OCI-M2 (cell line): Measurements from ENCODE around the gene ZIC4.

Source experiments
- DNase-seq: peaks from one replicate; lab custom pipeline; 2025; ENCODE audit not compliant: unreplicated experiment; lab: John Stamatoyannopoulos, UW

ZIC4 gene

DNA sequence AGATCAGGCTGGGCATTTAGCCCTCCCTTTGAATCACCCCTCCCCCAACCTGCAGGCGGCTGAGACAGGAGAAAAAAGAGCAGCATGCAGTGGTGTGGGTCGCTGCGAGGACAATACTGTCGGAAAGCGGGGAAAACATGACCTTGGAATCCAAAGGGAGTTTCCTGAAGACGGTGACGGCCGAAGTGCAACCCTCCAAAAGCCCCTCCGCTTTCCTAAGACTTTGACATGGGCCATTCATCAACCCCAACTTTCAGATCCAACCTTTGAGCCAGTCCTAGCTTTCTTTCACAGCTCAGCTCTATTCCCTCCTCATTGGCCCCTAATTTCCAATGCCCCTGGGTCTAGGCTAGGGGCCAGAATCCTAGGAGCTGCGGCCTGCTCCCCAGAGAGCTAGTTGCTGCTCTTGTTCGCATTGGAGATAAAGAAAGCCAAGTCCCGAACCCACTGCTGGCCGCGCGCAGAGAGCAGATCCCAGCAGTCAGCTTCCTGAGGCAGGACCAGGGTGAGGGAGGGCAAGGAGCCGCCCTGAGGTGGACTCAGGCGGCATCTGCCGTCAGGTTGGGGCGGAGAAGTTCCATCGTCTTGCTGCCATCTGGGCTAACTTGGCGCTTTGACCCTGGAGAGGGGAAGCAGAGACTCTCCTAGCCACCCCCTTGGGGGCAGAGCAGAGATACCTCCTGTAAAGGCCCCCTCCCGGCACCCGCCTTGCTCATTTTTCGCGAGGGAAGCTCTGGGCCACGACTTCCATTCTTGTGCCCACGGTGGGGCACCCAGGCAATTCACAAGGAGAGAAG is 914 bp downstream of the ZIC4 start:
- DNase-seq = no peak

DNA sequence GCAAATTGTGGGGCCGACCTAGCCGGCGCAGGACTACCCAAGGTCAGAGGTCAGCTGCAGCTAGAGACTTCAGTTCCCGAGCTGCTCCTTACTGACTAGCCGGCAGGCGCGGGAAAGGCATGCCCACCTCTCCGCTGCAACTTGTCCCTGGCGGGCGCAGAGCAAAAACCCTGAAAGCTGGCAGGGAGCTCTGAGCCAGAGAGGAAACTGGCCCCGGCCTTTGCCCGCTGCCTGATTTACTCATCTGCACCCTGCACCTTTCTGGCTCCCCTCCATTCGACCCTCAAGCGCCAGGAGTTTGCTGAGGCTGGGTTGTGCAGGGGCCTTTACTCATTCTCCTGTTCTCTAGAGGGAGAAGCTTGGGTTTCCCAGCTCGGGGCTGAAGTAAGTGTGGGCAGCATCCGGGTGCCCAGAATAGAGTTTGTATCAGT is 1.5 kb downstream of the ZIC4 start:
- DNase-seq = no peak

DNA sequence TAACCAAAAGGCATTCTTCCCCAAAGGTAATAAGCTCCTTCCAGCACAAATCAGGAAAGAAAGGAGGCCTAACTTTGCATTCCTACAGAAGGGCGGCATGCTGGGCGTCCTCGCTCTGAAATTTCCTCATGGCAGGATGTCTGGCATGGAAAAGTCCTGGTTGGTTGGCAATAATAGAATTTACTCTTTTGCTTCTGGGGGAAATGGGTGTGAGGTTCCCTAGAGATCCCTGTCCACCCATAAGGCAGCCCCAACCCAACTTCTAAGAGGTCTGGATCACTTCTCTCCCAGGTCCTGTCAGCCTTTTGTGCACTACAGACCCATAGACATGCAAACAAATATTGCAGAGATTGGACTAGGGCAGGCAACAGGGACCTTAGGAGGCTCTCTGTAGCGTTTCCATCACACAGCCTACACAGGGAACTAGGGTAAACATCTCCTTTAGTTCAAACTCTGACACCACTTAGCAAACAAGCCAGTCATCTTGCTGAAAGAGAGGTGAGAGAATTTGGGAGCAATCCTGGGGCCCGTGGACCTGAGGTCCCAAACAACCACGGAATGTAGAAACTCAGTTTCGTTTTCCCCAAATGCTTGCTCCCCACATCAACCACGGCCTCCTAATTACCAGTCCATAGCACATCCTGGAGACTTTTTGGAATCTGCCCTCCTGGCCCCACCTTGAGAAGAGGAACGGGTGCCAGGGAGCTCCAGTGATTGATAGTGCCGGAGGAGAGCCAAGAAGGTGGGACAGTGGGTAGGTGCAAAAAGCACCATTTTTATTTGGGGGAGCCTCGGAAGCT is 2.1 kb downstream of the ZIC4 start:
- no peak for DNase-seq

DNA sequence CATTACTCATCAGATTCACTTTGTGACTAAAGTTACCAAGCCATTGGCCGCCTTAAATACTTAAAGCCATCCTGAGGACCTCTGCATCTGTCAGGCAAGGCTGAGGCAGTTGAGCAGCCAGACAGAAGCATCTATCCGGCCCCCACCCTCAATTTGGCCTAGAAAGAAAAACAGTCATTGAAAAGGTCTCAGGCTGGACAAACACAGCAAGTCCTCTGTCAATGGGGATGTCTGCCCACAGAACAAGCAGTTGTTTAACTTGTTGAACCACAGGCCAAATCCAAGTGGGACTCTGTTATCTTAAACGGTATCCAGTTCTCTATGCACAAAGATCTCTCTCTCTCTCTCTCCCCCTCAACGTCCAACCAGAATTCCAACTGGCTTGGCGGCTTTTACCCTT is 2.8 kb downstream of the ZIC4 start:
- no peak for DNase-seq

DNA sequence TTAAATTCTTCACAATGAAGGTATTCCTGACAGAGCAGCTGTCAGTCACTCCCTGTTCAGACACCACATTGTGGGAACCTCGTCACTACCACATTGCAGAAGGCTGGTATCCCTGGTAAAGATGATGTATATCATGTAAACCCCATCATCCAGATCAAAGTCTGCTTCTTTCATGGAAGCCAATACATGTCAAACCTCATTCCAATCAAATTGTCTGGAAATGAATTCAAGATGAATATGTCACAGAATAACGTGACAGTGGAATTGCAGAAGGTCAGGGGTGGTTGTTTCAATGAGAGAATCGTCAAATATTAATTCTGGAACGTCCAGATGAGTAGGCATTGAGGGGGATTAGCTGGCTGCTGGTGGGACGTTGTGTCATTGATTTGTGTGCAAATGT is 4.2 kb downstream of the ZIC4 start:
- DNase-seq = no peak

DNA sequence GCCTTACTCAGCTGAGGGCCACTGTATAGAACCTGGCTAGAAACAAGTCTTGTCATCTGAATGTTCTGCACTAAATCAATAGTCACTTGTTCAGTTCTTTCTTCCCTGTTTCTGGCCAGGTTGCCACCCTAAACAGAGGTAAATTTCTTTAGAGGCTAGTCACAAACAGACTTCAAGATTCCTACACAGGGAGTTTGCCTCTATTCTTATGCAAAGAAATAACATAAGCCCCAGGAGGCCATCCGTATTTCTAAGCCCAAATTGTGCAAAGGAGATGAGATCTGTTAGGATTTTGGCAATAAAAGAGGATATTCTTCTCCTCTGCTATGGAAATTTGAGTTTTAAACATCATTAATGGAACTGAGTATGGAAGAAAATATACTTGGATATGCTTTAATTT is 4.9 kb downstream of the ZIC4 start:
- DNase-seq = no peak

DNA sequence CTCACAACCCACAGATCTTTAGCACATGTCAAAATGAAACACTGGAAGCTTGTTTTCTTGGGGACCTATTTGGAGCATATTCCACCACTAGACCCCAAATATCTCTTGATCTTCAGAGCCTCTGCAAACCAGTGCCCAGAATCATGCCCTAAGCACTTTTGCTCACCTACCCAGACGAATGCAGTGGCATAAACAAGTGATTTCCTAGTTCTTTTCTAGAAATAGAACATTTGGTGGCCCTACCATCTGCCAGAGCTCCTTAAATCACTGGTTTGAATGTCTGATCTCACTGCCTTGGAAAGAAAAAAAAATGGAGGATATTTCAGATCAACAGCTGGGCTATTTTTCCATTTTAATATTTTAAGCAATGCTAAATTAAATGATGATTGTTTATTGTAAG is 5.3 kb downstream of the ZIC4 start:
- DNase-seq = no peak

DNA sequence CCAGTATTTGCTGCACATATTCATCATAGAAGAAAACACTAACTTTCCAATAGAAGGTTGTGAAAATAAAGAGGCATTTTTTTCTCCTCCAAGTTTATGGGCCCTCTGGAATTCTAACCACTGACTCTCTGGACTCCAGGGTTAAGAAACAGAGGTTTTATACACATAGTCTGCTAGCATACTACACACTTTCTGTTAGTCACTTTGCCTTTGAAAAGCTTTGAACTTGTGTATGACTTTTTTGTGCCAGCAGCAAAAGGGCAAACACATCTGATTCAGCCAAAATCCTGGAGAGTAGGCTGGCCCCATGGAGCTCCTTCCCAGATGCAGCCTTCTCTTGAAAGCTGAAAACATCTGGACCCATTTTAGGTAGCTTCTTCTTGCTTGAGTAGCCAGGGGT is 6.2 kb downstream of the ZIC4 start:
- no peak for DNase-seq

DNA sequence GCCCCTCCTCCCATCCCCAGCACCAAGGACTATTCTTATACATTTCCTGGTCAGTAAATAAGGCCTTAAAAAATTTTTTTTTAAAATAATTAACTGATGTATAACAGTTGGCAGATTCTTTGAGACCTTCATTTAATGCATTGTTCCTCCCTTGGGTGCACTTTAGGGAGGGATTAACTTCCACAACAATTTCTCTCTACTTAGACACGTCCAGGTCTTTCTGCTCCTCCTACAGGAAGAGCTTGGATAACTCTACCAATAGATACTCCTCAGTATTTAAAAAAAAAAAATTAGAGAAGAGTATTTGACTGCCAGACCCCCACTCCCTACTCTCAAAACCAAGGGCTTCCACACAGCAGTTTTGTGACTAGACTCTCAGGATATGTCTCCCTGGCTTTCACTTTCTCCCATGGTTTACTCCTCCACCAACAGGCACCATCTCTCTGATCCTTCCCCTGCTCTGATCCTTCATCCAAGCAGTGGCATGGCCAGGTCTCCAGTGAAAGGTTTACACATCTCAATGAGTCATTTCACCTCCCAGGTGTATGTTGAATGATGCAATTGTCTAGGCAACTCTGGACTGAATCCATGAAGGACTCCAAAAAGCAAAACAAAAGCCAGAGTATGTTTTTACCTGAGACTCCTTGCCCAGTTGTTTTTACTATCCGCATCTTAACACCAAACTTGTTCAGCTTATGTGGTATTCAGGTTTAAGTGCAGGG is 7.4 kb downstream of the ZIC4 start:
- no peak for DNase-seq

DNA sequence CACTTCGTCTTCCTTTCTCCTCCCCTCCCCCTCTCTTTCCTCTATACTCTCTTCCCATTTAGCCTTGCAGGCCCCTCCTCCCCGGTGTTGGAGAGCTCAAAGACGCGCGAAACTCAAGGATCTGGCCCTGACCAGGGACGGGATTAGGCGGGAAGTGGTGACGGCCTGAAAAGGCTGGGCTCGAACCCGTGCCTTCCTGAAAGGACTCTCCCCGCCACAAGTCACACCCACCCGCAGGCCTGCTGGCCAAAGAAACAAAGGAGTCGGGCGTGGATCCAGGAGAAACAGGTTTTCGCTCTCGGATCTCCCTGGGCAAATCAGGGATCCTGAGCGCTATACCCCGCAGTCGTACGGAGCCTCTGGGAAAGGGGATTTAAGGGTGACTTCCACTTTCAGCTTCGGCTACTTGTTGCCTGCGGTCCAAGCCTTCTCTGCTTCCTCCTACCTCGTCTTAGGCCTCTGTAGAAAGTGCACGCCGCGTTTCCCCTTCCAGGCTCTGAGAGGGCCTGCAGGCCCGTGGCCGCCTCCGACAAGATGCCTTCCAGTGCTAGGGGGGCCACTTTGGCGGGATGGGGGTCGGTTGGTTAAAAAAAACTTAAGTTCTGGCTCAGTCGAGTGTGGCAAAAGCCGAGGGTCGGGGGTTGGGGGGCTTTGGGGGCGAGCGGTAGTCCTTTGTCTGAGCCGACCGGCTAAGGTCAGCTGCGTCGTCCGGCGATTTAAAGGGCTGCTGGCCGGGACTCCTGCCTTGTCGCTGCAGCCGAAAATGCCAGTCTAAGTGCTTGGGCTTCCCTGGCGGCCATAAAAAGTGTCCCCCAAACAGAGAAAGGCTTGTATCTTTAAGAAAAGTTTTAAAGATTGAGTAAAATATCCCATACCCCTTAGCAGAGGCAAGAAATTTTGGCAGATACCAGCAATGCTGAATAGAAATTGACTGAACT is 8.2 kb downstream of the ZIC4 start:
- DNase-seq = no peak

DNA sequence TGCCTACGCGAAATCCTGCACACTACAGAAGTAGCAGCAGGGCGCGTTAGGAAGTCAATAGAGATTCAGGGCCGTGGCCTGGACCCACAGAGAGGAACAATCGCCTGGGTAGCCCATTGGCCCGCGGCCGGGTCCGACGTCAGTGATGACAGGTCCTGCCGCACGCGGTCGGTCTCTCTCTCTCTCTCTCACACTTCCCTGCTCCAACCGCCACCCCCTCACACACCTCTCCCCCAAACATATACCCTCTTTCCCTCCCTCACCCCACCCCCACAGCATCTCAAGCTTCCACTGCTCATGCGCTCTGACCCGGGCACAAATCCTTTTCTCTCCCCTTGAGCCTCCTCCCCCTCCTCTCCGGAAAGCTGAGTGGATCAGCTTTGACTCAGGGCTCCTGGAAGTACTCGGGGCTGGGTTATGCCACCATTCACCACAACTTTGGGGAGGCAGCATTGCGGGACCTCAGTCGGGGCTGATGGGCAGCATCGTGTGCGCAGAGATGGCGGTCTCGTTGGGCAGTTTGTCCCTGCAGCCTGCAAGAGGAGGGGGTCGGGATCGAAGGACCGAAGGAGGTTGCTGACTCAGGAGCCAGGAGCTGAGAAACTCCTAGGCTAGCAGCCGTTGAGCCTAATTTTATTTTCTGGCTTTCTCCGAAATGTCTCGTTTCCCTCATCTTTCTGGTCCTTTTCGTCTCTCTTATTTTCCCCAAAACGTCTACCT is 9.0 kb downstream of the ZIC4 start:
- DNase-seq = no peak

DNA sequence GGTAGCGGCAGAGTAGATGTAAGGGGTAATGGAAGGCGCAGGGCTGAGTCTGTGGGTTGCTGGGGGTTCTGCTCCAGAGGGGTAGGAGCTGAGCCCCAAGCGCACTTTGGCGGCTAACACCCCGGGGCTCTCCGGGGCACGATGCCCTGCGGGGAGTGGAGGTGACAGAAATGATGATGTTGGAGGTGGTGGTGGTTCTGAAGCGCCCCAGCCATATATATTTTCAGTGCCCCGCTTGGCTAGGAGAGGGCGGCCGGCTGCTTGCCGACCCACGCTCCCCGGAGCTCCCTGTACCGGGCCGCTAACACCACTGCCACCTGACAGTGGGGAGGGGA is 9.7 kb downstream of the ZIC4 start:
- DNase-seq = no peak

DNA sequence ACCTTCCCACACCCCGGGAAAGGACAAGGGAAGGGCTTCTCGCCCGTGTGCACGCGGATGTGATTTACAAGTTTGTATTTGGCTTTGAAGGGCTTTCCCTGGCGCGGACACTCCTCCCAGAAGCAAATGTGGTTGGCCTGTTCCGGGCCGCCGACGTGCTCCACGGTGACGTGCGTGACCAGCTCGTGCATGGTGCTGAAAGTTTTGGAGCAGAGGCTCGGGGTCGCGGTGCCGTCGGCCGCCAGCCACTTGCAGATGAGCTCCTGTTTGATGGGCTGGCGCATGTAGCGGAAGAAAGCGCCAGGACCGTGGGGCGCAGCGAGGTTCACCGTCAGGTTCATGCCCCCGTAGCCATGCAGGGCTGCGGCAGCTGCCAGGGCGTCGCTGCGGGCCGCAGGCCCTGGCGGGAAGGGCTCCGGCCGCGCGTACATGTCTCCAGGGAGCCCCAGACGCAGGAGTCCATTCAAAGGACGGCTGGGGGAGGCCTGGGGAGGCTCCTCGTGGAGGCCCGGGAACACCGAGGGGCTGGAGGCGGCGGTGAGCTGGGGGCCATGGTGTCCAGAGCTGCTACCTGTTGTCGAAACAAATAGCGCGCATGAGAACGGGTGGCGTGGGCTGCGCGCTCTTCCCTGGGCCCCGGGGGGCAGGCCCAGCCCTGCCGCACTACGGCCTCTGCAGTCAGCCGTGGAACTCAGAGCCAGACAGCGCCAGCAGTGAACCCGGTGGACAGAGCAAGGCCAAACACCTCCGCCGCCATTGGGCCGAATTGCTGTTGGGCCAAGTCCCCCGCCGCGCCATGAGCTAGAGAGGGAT is 10.2 kb downstream of the ZIC4 start:
- DNase-seq = no peak

DNA sequence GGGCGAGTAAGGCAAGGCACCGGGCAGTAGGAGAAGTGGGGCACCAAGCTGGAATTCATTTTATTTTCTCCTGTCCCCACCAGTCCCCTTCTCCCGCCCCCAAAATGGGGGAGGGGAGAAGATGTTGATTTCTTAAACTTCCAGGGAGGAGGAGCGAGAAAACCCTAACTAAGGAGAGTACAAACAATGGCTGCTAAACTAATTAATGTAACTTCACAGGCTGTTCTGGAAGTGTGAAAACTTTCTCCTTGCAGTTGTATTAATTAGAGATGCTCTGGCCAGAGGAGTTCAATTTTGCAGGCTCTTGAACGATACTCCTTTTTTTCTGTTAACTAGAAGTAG is 11.5 kb downstream of the ZIC4 start:
- no peak for DNase-seq

DNA sequence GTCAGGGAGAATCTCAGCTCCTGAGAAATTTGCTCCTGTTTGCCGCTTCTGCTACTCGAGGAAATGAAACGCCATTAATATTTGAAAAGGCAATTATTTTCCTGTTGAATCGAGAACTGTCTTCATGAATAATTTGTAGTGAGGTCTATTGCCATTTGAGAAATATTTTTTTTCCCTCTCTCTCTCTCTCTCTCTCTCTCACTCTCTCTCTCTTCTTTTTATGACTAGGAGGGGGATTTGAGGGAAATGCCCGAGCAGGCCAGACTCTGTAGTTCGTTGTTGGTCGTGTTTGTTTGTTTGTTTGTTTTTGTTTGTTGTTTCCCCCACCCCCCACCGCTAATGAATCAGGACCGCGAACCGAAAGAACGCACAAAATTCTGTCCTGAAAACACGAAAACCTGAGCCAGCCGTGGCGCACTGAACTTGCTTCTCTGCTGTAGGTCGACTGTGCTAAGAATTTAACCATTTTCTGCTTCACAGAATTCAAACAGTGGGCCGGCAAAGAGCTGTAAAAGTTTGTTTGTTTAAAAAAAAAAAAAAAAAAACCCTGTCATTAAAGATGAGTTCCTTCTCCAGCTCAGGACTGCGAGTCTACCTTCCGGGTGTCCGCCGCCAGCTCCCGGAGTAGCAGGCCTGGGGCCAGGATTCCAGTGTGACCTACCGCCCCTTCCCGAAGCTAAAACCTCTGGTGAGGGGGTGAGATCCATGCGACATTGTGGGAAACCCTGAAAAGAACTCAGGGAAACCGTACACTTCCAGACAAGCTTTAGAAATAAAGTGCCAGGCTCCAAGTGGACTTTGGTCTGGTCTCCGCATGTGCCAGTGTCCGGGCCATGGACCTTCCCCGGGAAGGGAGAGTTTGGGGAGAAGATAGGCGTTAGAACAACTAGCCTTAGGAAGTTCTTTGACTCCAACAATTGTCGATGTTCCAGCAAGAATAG is 12.1 kb downstream of the ZIC4 start:
- DNase-seq = no peak

DNA sequence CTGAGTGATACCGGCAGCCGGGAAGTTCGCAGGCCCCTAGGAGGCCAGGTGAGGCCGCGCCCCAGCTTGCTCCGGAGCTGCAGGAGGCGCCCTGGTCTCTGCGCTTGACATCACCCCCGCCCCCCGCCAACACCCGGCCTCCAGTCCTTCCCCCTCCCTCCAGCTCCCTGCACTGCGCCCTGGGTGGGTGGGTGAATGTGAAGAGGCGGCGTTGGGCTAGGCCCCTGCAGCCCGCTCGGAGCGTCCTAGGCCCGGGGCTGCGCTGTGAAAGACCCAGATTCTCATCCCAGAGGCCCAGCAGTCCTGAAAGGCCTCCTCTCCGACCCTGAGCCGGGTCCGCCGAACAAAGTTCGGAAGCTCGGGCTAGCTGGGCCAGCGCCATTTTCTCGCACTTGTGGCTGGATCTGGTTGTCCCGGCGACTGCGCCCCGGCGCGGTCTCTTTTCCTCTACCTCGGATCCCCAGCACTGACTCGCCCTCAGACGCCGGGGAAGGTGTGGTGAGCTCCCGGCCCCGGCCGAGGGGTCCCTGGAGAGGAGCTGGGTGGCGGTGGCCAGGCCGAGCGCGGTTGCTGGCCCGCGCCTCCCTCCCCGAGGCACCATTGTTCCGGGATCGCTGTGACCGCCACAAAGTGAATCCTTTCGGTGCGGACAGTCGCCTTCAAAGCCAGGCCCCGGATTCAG is 12.9 kb downstream of the ZIC4 start:
- DNase-seq = no peak

DNA sequence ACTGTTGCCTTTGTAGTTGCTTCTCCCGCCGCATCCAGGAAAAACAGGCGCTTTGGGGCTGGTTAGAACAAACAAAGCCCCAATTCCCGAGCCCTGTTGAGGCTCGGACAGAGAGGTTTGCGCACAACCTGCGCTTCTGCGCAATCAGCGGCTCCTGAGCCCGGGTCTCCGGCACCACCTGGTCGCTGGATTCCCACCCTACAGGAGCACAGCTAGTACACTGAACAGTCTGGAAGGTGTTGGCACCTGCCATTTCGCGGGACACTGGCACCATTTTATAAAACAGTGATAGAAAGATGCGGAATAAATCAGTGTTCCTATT is 13.8 kb downstream of the ZIC4 start:
- DNase-seq = no peak
